Stimulated activated CD4-positive, alpha-beta T cell treated with anti-CD3 and anti-CD28 coated beads, TNF-alpha, amount 100 ng/mL, for 24 hours (primary cell): Measurements from ENCODE around the gene GALNT11.
"Not testable (repeated sequence)": the region's sequence is repeated elsewhere in the genome, so short reads cannot be mapped to it uniquely, and the experiment has no call there.

Experiments used
- DNase-seq, 3 experiments: peaks; one replicate each; pipeline ENCODE4 v3.0.0-alpha.2; 2020; ENCODE audit warnings: low read depth in 3 of 3

The GALNT11 gene

GRCh38 chr7:152027491-152028365 is 2.3 kb downstream of the GALNT11 start:
- DNase-seq = not testable (repeated sequence)

GRCh38 chr7:152030059-152030458 is 4.6 kb downstream of the GALNT11 start:
- DNase-seq = not testable (repeated sequence)

- DNase-seq = not testable (repeated sequence)
Observed at GRCh38 chr7:152030639-152031038, 5.2 kb downstream of the GALNT11 start.

- no peak for DNase-seq
Observed at GRCh38 chr7:152035817-152036216, 10.3 kb downstream of the GALNT11 start.

- DNase-seq = not testable (repeated sequence)
Observed at GRCh38 chr7:152038410-152038809, 12.9 kb downstream of the GALNT11 start.

- DNase-seq = not testable (repeated sequence)
Observed at GRCh38 chr7:152043086-152043485, 17.6 kb downstream of the GALNT11 start.

GRCh38 chr7:152044909-152045308 is 19.4 kb downstream of the GALNT11 start:
- not testable (repeated sequence) for DNase-seq

GRCh38 chr7:152046531-152046930 is 21.1 kb downstream of the GALNT11 start:
- no peak for DNase-seq

GRCh38 chr7:152048051-152048450 is 22.6 kb downstream of the GALNT11 start:
- DNase-seq = no peak

- DNase-seq = no peak
Observed at GRCh38 chr7:152050547-152050971, 25.1 kb downstream of the GALNT11 start.

GRCh38 chr7:152051968-152052367 is 26.5 kb downstream of the GALNT11 start:
- no peak for DNase-seq

GRCh38 chr7:152052771-152053170 is 27.3 kb downstream of the GALNT11 start:
- DNase-seq = no peak

- no peak for DNase-seq
Observed at GRCh38 chr7:152054367-152055230, 29.1 kb downstream of the GALNT11 start.

- no peak for DNase-seq
Observed at GRCh38 chr7:152056621-152057274, 31.3 kb downstream of the GALNT11 start.

GRCh38 chr7:152059311-152059710 is 33.8 kb downstream of the GALNT11 start:
- DNase-seq = no peak

- DNase-seq = not testable (repeated sequence)
Observed at GRCh38 chr7:152061086-152061485, 35.6 kb downstream of the GALNT11 start.

GRCh38 chr7:152063192-152063591 is 37.7 kb downstream of the GALNT11 start:
- not testable (repeated sequence) for DNase-seq

GRCh38 chr7:152063821-152064220 is 38.3 kb downstream of the GALNT11 start:
- not testable (repeated sequence) for DNase-seq

GRCh38 chr7:152065800-152066344 is 40.4 kb downstream of the GALNT11 start:
- not testable (repeated sequence) for DNase-seq

- DNase-seq = no peak
Observed at GRCh38 chr7:152072421-152072820, 46.9 kb downstream of the GALNT11 start.

- DNase-seq = no peak
Observed at GRCh38 chr7:152073352-152073751, 47.9 kb downstream of the GALNT11 start.

GRCh38 chr7:152074673-152075072 is 49.2 kb downstream of the GALNT11 start:
- no peak for DNase-seq
